Heart right ventricle (tissue), 16 donors: Measurements from ENCODE around the gene SUCLA2. TPM values are rescaled to one million over a fixed set of nuclear protein-coding genes. Genes with fewer than 3 reads are reported as not detected.

Experiments used
- ATAC-seq, 8 donors: fragments of 200-7000 bp; cut with Tn5 transposase; one replicate each; pipeline ENCODE4 v1.9.1; 2020; ENCODE audit warnings: mild to moderate bottlenecking in 8 of 8, moderate library complexity in 8 of 8, moderate number of reproducible peaks in 1 of 8
- DNase-seq, 2 donors: peaks; one replicate each; pipeline ENCODE4 v3.0.0-alpha.2; 2020
- H3K27ac ChIP-seq, 10 donors: fragments of 200-600 bp; sonication (generic) in 2 of 10; one replicate each; pipeline versions ENCODE4 v1.5.0 to v1.8.0; 2020 to 2022; ENCODE audit warnings: mild to moderate bottlenecking in 3 of 10
- H3K27me3 ChIP-seq, 7 donors: fragments of 200-600 bp; one replicate each; pipeline ENCODE4 v1.8.0; 2021 to 2022; ENCODE audit warnings: mild to moderate bottlenecking in 2 of 7
- H3K36me3 ChIP-seq, 9 donors: fragments of 200-600 bp; sonication (generic) in 1 of 9; one replicate each; pipeline versions ENCODE4 v1.5.0 to v1.8.0; 2020 to 2022; ENCODE audit warnings: mild to moderate bottlenecking in 2 of 9
- H3K4me1 ChIP-seq, 9 donors: fragments of 200-600 bp; sonication (generic) in 1 of 9; one replicate each; pipeline versions ENCODE4 v1.5.0 to v1.8.0; 2020 to 2022; ENCODE audit warnings: mild to moderate bottlenecking in 4 of 9
- H3K4me3 ChIP-seq, 10 donors: fragments of 200-600 bp; sonication (generic) in 2 of 10; one replicate each; pipeline versions ENCODE4 v1.5.0 to v1.8.0; 2020 to 2022; ENCODE audit warnings: mild to moderate bottlenecking in 7 of 10, moderate library complexity in 2 of 10
- H3K9me3 ChIP-seq, 11 donors: fragments of 200-600 bp in 10 of 11; sonication (generic) in 2 of 11; one replicate each; pipeline versions ENCODE4 v1.5.0 to v1.8.0; 2013 to 2022; ENCODE audit warnings: mild to moderate bottlenecking in 2 of 11, control low read depth in 1 of 11, moderate library complexity in 1 of 11
- CTCF ChIP-seq, 9 donors: fragments of 200-600 bp; sonication (generic) in 2 of 9; IDR thresholded peaks; one replicate each; pipeline versions ENCODE4 v1.5.0 to v1.8.0; 2021 to 2022; ENCODE audit warnings: antibody characterized with exemption in 9 of 9, mild to moderate bottlenecking in 5 of 9, moderate library complexity in 1 of 9
- WGBS, 2 donors: extraction: QIAGEN DNeasy Blood & Tissue Kit; methylation state at CpG; one replicate each; pipeline ENCODE4 v1.1.7; 2013; ENCODE audit warnings: inconsistent platforms in 1 of 2; 5-methylcytosine and 5-hydroxymethylcytosine counted together
- intact Hi-C, 10 donors: fragments of 100-400 bp; cut with DNase I; formaldehyde crosslinking; loops; one replicate each; pipeline versions ENCODE4 v1.11.1 to v1.14.2; 2022
- polyA plus RNA-seq, 2 donors: library from polyadenylated mRNA; stranded (reverse); fragments of 200-250 nt; gene quantifications; one replicate each; pipeline ENCODE4 v1.2.3, GENCODE V29; 2013
- total RNA-seq, 10 donors: library from RNA; stranded (reverse); fragmentation: NEBNext Ultra II Directional in 3 of 10; extraction: Animal tissue kit (Norgen Biotek cat#: 25700) in 3 of 10; gene quantifications; one replicate each; pipeline versions ENCODE4 v1.2.1 to v1.2.4, GENCODE V29; 2021 to 2023
- donor health status: Arrhythmogenic right ventricular cardiomyopathy.
- donor health status: ischemic (EF 13 %, LVEDD 7.1; RV severe dilation, severe dysfunction).
- donor health status: healthy with polysubstance abuse.
- donor health status: DM: no; HTN: yes; CAD: no.
- donor health status: DM: no; HTN: no; CAD: no.
- donor health status: ischemic (EF 25% LVEDD 6.9; RV normal size, moderate dysfunction).
- donor health status: ischemic (EF 25% LVEDD 5.7; RV mildly dilated, moderate dysfunction).
- donor health status: healthy.
- donor health status: DM: yes; HTN: yes; CAD: no.
- donor health status: Ischemic cardiomyopathy.
- donor health status: ischemic (EF 35%, LVEDD 5.7; RV mildly dilated, moderate dysfunction).
- donor health status: nonischemic (EF 11% LVEDD 7.7; RV severe dilation, severe dysfunction).
- donor health status: DM: yes; HTN: yes; CAD: no.
- donor health status: PGD.
- donor health status: ischemic (EF 29% LVEDD 5.4; RV normal size, mild dysfunction).
- donor health status: nonischemic (EF 23%, LVEDD 6.1; RV moderate dilation, normal function).

The SUCLA2 gene
- total and polyA plus RNA-seq, 12 donors = 21.2 to 172 (median 148) TPM

- H3K9me3 ChIP-seq = no peaks in the 10 kb centered on the region
- peaks cover 0 to 26% (median 4%) of the 10 kb centered on the region in 9 donors for H3K4me1 ChIP-seq
- peak overlapping the region in 6 of 10 donors; percentile 14 to 67 (median 40) for H3K27ac ChIP-seq
- intact Hi-C loops = no loop called here
- WGBS, 2 donors = 57% methylated on average over 5 of the region's 5 CpGs
- no peaks in the 10 kb centered on the region for H3K27me3 ChIP-seq
- no peak for DNase-seq
- H3K4me3 ChIP-seq = no peak overlapping the region
- H3K36me3 ChIP-seq = peaks cover 0 to 2% (median 0%) of the 10 kb centered on the region in 9 donors
- no peak for TF ChIP-seq CTCF (IDR thresholded peaks at IDR 0.05)
- peak in 5 of 8 donors; percentile 10 to 81 (median 72) for ATAC-seq
Observed at GRCh38 chr13:47932950-47933923, 67.8 kb downstream of the SUCLA2 start.

GRCh38 chr13:47930649-47931165 lies 70.4 kb downstream of the SUCLA2 start:
- ATAC-seq = no peak
- H3K27ac ChIP-seq = no peak overlapping the region
- TF ChIP-seq CTCF (IDR thresholded peaks at IDR 0.05) = no peak
- peaks cover 0 to 30% (median 4%) of the 10 kb centered on the region in 9 donors for H3K4me1 ChIP-seq
- H3K9me3 ChIP-seq = no peaks in the 10 kb centered on the region
- intact Hi-C loops = no loop called here
- 92 to 97% methylated on average over 1 of the region's 1 CpG for WGBS, 2 donors
- H3K4me3 ChIP-seq = no peak overlapping the region
- H3K27me3 ChIP-seq = no peaks in the 10 kb centered on the region
- DNase-seq = no peak
- no peaks in the 10 kb centered on the region for H3K36me3 ChIP-seq

DNA sequence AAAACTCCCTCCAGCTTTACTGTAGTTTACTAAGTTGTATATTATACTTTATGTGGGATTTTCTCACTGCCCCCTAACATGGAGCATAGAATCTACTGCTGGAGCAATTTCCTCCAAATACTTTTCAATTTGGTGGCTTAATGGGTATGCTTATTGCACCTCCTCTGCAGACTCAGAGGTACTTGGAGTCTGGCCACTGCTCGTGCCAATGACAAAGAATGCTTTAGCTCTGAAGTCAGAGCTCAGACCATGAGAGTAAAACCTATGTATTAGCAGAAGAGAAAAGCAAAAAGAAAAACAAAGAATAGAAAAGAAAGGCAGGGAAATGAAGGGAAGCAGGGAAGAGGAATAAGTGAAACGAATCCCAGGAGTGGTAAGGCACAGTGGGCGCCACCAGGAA lies 71.9 kb downstream of the SUCLA2 start:
- no peak for ATAC-seq
- H3K9me3 ChIP-seq = no peaks in the 10 kb centered on the region
- TF ChIP-seq CTCF (IDR thresholded peaks at IDR 0.05) = no peak
- DNase-seq = no peak
- no peak overlapping the region for H3K27ac ChIP-seq
- peaks cover 0 to 30% (median 3%) of the 10 kb centered on the region in 9 donors for H3K4me1 ChIP-seq
- intact Hi-C loops = no loop called here
- H3K4me3 ChIP-seq = no peak overlapping the region
- no peaks in the 10 kb centered on the region for H3K36me3 ChIP-seq
- WGBS, 2 donors = 84 to 85% methylated on average over 3 of the region's 3 CpGs
- no peaks in the 10 kb centered on the region for H3K27me3 ChIP-seq

GRCh38 chr13:47917022-47917574 lies 84.0 kb downstream of the SUCLA2 start:
- Histone ChIP-seq H3K36me3 (no peaks in the 10 kb centered on the region), H3K9me3 (peaks cover 0 to 24% (median 7%) of the 10 kb centered on the region in 11 donors), H3K4me3 (no peak overlapping the region), H3K27me3 (no peaks in the 10 kb centered on the region), H3K4me1 (no peaks in the 10 kb centered on the region), H3K27ac (no peak overlapping the region)
- intact Hi-C loops = no loop called here
- ATAC-seq = no peak
- DNase-seq = no peak
- WGBS, 2 donors = 87 to 89% methylated on average over 4 of the region's 4 CpGs
- TF ChIP-seq CTCF (IDR thresholded peaks at IDR 0.05) = no peak
